Stimulated activated naive CD4-positive, alpha-beta T cell (primary cell): Measurements from ENCODE around the gene NPAS4.
A peak's percentile ranks its signal among the peaks of the same experiment; 100 is the strongest.
"Not testable (repeated sequence)": the region's sequence is repeated elsewhere in the genome, so short reads cannot be mapped to it uniquely, and the experiment has no call there.

Source experiments
- DNase-seq, 6 experiments: peaks; one replicate each; lab custom pipeline; 2025; lab: John Stamatoyannopoulos, UW

The NPAS4 gene

GRCh38 chr11:66420671-66421476 lies at the start of gene NPAS4:
NPAS4 (plus strand) TSS chr11:66421035; CDS start chr11:66421180, 145 bp downstream.
- no peak for DNase-seq

GRCh38 chr11:66371627-66372415 lies 49.0 kb upstream of the NPAS4 start, which contains the start of gene SLC29A2:
SLC29A2 (minus strand) TSS chr11:66371760; CDS start chr11:66371591, 169 bp downstream.
- peak; percentile 69 to 85 (median 80) for DNase-seq

GRCh38 chr11:66373265-66373664 lies 47.6 kb upstream of the NPAS4 start:
- no peak for DNase-seq

- DNase-seq = not testable (repeated sequence)
Measured at GRCh38 chr11:66373690-66374287, 47.0 kb upstream of the NPAS4 start.

GRCh38 chr11:66380264-66380663 lies 40.6 kb upstream of the NPAS4 start:
- not testable (repeated sequence) for DNase-seq

GRCh38 chr11:66384316-66384715 lies 36.5 kb upstream of the NPAS4 start:
- DNase-seq = not testable (repeated sequence)

- peak; percentile 61 to 82 (median 75) for DNase-seq
Measured at GRCh38 chr11:66386171-66387069, 34.4 kb upstream of the NPAS4 start.

- peak; percentile 41 to 81 (median 67) for DNase-seq
Measured at GRCh38 chr11:66388780-66389386, 32.0 kb upstream of the NPAS4 start.

- no peak for DNase-seq
Measured at GRCh38 chr11:66391322-66391721, 29.5 kb upstream of the NPAS4 start.

GRCh38 chr11:66393954-66394353 lies 26.9 kb upstream of the NPAS4 start:
- no peak for DNase-seq

- no peak for DNase-seq
Measured at GRCh38 chr11:66407651-66408050, 13.2 kb upstream of the NPAS4 start.

- peak; percentile 79 to 92 (median 88) for DNase-seq
Measured at GRCh38 chr11:66408488-66409214, 12.2 kb upstream of the NPAS4 start.

GRCh38 chr11:66409226-66409625 lies 11.6 kb upstream of the NPAS4 start:
- no peak for DNase-seq

- DNase-seq = no peak
Measured at GRCh38 chr11:66410191-66410590, 10.6 kb upstream of the NPAS4 start.

- DNase-seq = no peak
Measured at GRCh38 chr11:66411323-66411722, 9.5 kb upstream of the NPAS4 start.

GRCh38 chr11:66412110-66412509 lies 8.7 kb upstream of the NPAS4 start:
- DNase-seq = no peak

- DNase-seq = peak in 3 of 6 experiments; percentile 28 to 61 (median 29)
Measured at GRCh38 chr11:66413167-66413566, 7.7 kb upstream of the NPAS4 start.

GRCh38 chr11:66414120-66414934 lies 6.5 kb upstream of the NPAS4 start:
- no peak for DNase-seq

GRCh38 chr11:66415423-66415822 lies 5.4 kb upstream of the NPAS4 start:
- no peak for DNase-seq
